ENCODE measurements around the gene PLCB2. TPM values are rescaled to one million over a fixed set of nuclear protein-coding genes. Genes with fewer than 3 reads are reported as not detected.

Gene PLCB2
- total and polyA plus RNA-seq, 9 of the 15 experiments (the other 6 are each of a cell fraction or from before 2014, with no cell fraction given) = 0.37 to 12.3 (median 8.0) TPM

- TF ChIP-seq, protein P1, sequence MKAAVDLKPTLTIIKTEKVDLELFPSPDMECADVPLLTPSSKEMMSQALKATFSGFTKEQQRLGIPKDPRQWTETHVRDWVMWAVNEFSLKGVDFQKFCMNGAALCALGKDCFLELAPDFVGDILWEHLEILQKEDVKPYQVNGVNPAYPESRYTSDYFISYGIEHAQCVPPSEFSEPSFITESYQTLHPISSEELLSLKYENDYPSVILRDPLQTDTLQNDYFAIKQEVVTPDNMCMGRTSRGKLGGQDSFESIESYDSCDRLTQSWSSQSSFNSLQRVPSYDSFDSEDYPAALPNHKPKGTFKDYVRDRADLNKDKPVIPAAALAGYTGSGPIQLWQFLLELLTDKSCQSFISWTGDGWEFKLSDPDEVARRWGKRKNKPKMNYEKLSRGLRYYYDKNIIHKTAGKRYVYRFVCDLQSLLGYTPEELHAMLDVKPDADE (conservative IDR thresholded peaks at IDR 0.05; ENCODE audit: control insufficient read depth, low read depth, low read length) = no peak
- TF ChIP-seq, protein P2, sequence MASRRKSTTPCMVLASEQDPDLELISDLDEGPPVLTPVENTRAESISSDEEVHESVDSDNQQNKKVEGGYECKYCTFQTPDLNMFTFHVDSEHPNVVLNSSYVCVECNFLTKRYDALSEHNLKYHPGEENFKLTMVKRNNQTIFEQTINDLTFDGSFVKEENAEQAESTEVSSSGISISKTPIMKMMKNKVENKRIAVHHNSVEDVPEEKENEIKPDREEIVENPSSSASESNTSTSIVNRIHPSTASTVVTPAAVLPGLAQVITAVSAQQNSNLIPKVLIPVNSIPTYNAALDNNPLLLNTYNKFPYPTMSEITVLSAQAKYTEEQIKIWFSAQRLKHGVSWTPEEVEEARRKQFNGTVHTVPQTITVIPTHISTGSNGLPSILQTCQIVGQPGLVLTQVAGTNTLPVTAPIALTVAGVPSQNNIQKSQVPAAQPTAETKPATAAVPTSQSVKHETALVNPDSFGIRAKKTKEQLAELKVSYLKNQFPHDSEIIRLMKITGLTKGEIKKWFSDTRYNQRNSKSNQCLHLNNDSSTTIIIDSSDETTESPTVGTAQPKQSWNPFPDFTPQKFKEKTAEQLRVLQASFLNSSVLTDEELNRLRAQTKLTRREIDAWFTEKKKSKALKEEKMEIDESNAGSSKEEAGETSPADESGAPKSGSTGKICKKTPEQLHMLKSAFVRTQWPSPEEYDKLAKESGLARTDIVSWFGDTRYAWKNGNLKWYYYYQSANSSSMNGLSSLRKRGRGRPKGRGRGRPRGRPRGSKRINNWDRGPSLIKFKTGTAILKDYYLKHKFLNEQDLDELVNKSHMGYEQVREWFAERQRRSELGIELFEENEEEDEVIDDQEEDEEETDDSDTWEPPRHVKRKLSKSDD (conservative IDR thresholded peaks at IDR 0.05; ENCODE audit: low read length) = no peak
These were observed 65.1 kb downstream of the PLCB2 start (continued) for GRCh38 chr15:40242601-40243000.

GRCh38 chr15:40242213-40242599, 65.5 kb downstream of the PLCB2 start:
- Histone ChIP-seq H2AFZ (ENCODE audit: low read depth, low read length) (peak overlapping the region; percentile 73), H3K9me3 (replicated peaks; ENCODE audit: control insufficient read depth, insufficient read depth, low read depth, low read length) (no peaks in the 10 kb centered on the region), H4K20me1 (replicated peaks; ENCODE audit: control insufficient read depth, insufficient read depth, low read length) (no peaks in the 10 kb centered on the region), H3K79me2 (ENCODE audit: control insufficient read depth, insufficient read depth, low read length) (no peaks in the 10 kb centered on the region), H3K9ac (ENCODE audit: insufficient read depth in 1 of 2, low read depth in 2 of 2, low read length in 2 of 2) (peak overlapping the region in 1 of 2 experiments; percentile 3; a peak in 1 of 4 replicates), H3K9me1 (ENCODE audit: control insufficient read depth, insufficient read depth, low read length) (no peaks in the 10 kb centered on the region), H3K27ac (ENCODE audit: extremely low read depth, low read depth, low read length) (no peak overlapping the region), H3K27me3 (ENCODE audit: control insufficient read depth in 2 of 2, insufficient read depth in 2 of 2, low read length in 2 of 2) (peaks cover 0 to 7% of the 10 kb centered on the region in 2 experiments; a peak in 2 of 5 replicates), H3K4me1 (replicated peaks in 1 of 2; ENCODE audit: control insufficient read depth in 2 of 2, insufficient read depth in 2 of 2, low read length in 2 of 2) (peaks cover 24 to 40% of the 10 kb centered on the region in 2 experiments; a peak in 4 of 5 replicates), H3K4me2 (ENCODE audit: insufficient read depth, low read length) (no peak overlapping the region), H3K36me3 (ENCODE audit: control insufficient read depth, insufficient read depth, low read length) (no peaks in the 10 kb centered on the region), H3K4me3 (no peak overlapping the region)
- in situ Hi-C loops (cut with MboI) (no loop called here), intact Hi-C loops (cut with micrococcal nuclease) (no loop called here)
- FAIRE-seq (no peak), DNase-seq (ENCODE audit: extremely low read depth in 1 of 4, low spot score in 3 of 4) (no peak), ATAC-seq (no peak; the same call in 2 of the 3 replicates)
- 77% methylated on average over 9 of the region's 10 CpGs for WGBS (ENCODE audit: insufficient coverage, low coverage, missing lambda C conversion rate)
- BruUV-seq (replicated peaks) = no TSS peak
- CTCF ChIA-PET (ENCODE audit: low intra/inter-chr PET ratio) = no interaction called here
- POLR2A ChIA-PET = interaction anchor here (0.6 to 1.3 kb wide), 7 partner anchors 9 to 776 kb away, joined by 3 to 5 read pairs (median 3); no protein-coding TSS in a partner anchor
- no peak for TF ChIP-seq WHSC1 (IDR thresholded peaks at IDR 0.05; ENCODE audit: low read length)
- TF ChIP-seq ZBED1 (IDR thresholded peaks at IDR 0.05) = no peak
- no peak for TF ChIP-seq RBBP5 (IDR thresholded peaks at IDR 0.05; ENCODE audit: borderline replicate concordance, insufficient read depth, low read length, poor library complexity, severe bottlenecking)
- no peak for TF ChIP-seq NELFE (IDR thresholded peaks at IDR 0.05; ENCODE audit: insufficient read depth, insufficient read length)
- TF ChIP-seq PPARD (CRISPR knock-in tag; IDR thresholded peaks at IDR 0.05) = no peak
- no peak for TF ChIP-seq ZNF354B (CRISPR knock-in tag; IDR thresholded peaks at IDR 0.05)
- TF ChIP-seq KLF13 (tag; IDR thresholded peaks at IDR 0.05; ENCODE audit: borderline replicate concordance, low read depth) = no peak
- TF ChIP-seq, protein P3, sequence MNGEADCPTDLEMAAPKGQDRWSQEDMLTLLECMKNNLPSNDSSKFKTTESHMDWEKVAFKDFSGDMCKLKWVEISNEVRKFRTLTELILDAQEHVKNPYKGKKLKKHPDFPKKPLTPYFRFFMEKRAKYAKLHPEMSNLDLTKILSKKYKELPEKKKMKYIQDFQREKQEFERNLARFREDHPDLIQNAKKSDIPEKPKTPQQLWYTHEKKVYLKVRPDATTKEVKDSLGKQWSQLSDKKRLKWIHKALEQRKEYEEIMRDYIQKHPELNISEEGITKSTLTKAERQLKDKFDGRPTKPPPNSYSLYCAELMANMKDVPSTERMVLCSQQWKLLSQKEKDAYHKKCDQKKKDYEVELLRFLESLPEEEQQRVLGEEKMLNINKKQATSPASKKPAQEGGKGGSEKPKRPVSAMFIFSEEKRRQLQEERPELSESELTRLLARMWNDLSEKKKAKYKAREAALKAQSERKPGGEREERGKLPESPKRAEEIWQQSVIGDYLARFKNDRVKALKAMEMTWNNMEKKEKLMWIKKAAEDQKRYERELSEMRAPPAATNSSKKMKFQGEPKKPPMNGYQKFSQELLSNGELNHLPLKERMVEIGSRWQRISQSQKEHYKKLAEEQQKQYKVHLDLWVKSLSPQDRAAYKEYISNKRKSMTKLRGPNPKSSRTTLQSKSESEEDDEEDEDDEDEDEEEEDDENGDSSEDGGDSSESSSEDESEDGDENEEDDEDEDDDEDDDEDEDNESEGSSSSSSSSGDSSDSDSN (IDR thresholded peaks at IDR 0.05; ENCODE audit: borderline replicate concordance in 1 of 2, low read depth in 2 of 2, low read length in 2 of 2) = no peak
- TF ChIP-seq DMBX1 (CRISPR knock-in tag; IDR thresholded peaks at IDR 0.05; ENCODE audit: borderline replicate concordance) = no peak
- no peak for TF ChIP-seq BACH1 (tag; IDR thresholded peaks at IDR 0.05)
- no peak for TF ChIP-seq ZNF253 (CRISPR knock-in tag; conservative IDR thresholded peaks at IDR 0.05)
